ENCODE measurements around the gene OR7G3.

GRCh38 chr19:9130965-9131364 lies 4.2 kb upstream of the OR7G3 start:
- TF ChIP-seq CTCF (IDR thresholded peaks at IDR 0.05; ENCODE audit: low read depth, low read length) (no peak), EZH2phosphoT487 (IDR thresholded peaks at IDR 0.05; ENCODE audit: low read depth) (no peak)
